GM18498 (cell line): ENCODE data around the gene NOC2L.
A peak's percentile ranks its signal among the peaks of the same experiment; 100 is the strongest.

Experiments
- ATAC-seq: cut with Tn5 transposase; IDR thresholded peaks from one replicate; pipeline ENCODE4 v1.9.1; 2021; ENCODE audit warnings: mild to moderate bottlenecking, moderate library complexity; ENCODE audit not compliant: unreplicated experiment

Gene NOC2L

DNA sequence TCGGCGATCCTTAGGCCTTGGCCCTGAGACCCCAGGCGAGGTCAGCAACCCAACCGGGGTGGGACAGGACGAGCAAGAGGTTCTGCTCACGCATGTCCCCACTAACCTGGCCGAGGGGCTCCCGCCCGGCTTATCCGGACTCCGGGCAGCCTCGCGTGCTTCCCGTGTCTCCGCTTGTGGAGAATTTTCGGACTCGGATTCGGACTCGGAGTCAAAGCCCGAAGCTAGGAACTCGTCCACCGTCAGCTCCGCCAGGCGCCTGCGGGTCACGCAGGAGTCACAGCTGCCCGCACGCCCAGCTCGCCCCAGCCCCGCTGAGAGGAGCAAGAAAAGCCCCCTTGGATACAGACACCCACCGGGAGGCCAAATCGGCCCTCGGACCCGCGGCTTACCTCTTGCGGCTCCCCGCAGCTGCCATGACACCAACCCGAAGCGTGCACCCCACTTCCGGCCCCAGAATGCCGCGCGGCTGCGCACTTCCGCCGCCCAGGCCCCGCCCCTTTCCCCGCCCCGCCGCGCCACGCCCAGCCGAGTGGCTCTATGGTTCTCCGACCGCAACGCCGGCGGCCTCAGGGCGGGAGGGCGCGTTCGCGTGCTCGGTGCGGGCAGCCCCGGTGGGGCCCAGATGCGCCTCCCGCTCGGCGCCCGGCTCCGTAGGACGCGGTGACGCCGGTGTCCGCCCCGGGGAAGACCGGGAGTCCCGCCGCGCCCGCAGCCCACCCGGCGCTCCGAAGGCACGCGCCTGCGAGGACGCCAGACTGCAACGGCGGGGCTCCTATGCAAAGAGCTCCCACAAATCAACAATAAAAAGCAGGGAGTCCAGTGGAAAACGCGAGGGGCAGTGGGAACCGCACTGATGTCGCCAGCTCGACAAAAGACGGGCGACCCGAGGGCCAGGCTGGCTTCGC is at the start of gene NOC2L:
Gene NOC2L (minus strand): TSS at position 434 of the 908 bp plus-strand sequence. CDS start 16 bp downstream, at position 418.
- ATAC-seq: peak; percentile 76

DNA sequence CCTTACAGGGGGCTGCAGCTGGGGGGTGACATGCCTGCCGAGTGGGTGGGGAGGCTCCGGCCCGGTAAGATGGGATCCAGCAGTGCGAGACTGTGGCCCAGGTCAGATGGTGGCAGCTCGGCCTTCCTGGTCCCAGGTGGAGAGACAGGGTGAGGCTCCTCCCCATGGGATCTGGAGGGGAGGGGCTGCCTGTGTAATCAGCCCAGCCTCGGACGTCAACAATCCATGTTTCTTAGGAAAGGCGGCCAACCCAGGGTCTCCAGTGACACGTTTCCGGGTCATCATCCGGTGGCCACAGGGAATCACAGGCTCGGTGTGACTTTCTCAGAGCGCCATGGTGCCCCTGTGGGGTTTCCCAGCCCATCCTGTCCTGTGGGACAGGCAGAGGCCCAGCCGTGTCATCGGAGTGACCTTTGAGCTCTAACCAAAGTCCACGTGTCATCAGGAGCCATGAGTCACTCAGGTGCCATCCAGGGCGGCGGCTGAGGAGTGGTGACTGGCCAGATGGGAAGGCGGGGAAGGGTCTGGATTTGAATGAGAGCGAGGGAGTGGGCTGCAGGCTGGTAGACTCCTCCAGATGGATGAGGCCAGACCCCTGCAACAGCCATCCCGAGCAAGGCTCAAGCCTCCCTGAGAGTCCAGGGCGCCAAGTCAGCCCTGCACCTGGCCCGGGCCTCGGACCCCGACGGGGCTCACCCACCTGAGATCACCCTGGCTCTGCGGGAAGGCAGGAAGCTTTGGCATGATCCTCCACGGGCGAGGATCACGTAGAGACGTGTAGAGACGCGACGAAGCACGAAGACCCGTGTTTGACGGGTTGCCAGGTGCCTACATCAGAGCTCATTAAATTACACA is 47.5 kb upstream of the NOC2L start:
- no peak for ATAC-seq

DNA sequence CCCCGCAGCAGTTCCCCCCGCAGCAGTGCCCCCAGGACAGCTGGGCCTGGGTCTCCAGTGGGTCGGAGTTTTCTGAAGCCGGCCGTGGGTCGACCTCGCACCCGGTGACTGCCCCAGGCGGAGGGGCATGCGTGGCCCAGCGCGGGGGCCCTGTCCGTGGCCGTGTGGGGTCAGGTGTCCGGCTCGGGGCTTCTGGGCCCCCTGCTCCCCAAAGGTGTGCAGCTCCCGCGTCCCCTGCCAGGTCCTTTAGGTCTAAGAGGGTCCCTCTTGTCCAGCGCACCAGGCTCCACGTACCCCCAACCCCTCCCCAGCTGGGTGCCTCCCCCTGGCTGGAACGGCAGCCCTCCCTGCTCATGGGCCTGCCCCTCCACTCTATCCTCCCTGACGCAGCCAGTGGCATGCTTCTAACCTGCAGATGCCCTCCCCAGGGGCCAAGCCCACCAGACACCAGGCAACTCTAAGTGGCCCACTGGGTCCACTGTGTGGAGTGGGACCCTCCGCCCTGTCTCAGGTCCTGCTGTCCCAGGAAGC is 46.8 kb upstream of the NOC2L start:
- no peak for ATAC-seq

DNA sequence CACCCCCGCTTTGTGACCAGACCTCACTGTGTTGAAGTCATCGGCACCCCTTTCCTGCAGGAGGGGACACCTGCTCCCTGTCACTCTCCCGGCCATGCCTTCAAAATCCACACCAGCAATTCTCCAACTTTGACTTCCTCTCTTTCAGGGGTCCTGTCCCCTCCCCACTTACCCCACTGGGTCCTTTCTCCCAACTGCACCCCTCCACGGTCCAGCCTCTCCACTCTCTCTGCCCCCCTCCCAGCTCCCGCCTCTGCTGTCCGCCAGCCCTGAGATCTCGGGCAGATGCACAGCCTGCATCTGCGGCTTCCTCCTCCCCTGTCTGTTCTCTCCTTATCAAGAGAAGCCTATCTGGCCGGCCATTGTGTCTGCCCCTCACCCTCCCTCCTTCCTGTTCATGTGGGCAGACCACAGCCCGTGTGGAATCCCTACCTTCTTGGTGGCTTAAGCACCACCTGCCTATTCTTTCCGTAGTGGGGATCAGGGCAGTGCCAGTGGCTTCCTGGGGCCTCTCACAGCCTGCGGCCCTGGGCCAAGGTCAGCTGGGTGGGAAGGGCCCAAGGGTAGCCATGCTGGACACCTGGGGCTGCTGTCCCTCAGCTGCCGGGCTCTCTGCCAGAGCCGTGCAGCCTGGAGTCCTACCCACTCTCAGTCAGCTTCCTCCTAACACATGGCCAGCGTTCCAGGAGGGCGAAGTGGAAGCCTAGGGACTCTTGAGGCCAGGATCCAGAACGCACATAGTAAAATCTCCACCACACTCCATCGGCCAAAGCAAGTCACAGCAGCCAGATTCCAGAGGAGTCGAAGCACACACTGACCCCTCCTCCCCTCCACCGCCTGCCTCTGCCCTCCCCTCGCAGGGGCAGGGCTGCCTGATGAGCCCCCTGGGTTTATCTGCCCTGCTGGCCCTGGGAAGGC is 46.0 kb upstream of the NOC2L start:
- ATAC-seq: no peak

DNA sequence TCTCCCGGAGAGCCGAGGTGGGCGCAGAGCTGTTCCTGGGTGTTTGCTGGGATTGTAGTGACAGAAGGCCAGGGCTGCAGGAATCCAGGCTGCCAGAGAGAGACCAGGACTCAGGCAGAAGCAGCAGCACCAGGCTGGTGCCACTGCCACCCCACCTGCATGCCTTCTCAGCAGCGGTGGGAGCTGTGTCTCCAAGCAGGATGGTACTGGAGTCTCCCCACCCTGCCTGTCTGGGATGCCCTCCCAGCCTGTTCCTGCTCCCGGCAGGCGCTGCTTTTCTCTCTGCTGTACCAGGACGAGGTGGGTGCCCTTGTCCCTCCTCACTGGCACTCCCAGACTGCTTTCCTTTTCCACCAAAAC is 45.3 kb upstream of the NOC2L start:
- ATAC-seq: no peak

DNA sequence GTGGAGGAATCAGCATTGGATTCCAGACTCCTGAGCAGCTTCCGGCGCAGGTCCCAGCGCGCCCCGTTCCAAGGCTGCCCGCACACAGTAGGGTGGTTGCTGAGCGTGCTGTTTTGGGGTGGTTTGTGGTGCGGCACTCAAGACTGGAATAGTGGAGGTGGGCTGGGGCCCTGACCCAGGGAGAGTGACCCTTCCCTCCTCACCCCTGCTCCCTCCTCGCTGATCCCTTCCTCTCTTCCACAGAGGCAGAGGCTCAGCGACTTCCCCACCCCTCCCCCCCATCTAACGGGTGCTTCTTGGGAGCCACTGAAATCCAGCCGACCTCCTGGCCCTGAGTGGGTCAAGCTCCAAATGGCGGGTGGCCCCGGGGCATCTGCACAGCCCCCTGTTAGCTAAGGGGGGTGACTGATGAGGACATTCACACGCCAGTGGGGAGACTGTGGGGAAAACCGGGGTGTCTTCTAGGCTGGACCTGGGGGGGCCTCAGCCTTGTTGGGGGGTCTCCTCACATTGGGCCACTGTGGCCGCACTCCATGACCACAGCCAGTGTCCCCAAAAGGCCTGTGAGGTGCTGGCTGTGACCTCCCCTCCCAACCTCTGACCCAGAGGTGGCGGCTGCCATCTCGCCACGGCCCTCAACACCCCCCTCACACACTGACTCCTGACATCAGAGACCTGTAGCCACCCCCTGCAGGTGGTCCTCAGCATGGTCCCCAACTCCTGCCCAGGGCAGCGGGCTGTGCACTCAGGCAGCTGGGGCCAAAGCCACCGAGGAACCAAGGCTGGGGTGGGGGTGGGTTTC is 44.8 kb upstream of the NOC2L start:
- ATAC-seq: no peak

DNA sequence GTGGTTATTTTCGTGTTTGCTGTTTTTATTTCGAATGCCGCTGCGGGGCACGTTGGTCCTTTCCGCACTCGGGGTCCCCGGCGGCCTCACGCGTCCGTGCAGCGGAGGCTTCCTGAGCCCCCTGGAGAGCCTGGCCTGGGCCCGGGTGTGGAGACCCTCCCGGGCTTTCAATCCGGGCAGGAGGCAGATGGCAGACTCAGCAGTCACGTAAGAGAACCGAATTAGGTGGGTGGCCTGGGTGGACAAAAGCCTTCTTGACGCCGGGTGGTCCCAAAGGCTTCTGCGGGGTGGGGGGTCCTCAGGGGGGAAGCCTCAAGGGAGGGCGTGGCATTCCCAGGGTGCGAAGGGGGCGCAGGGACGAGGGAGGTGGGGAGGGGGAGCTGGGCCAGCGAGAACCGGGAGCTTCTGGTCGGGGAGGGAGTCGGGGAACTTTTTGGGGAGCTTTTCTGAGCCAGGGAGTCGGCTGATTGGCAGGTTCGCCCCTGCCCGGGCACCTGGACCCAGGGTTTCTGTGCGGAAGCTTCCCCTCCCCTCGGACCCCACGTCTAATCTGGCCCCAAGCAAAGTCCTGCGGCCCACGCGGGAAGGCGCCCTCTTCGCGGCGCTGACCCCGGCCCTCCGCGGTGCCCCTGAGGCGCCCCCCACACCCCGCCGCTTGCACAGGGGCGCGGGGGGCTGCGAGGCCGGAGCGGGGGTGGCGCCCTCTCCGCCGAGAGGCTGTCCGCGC is 42.2 kb upstream of the NOC2L start:
- ATAC-seq: no peak

DNA sequence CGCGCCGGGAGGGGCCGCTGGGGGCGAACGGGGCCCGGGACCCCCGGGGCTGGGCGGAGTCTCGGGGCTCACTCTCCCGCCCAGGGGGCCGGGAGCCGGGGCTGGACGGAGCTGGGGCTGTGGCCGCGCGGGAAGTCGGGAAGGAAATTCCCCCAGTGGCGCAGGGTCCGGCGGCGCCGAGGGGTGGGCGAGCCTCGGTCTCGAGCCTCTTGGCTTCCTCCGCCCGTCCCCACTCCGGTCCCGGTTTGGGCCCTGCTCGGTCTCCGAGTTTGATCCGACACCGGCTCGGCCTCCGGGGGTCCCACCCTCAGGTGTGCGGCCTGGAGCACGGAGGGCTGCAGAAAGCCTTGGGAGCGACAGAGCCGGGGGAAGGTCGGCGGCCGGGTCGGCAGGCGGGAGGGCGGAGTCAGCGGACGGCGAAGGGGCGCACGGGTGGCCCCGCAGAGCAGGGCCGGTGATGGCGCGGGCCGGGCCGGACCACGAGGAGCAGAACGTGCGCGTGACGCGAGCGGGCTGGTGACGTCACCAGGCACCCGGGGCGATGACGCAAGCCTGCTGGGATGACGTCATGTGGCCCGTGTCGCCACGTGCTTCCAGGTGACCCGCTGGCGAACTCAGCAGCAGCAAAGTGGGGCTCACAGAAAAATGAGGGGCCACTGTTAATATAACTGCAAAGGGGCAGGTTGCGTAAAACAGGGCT is 41.5 kb upstream of the NOC2L start:
- ATAC-seq: no peak

DNA sequence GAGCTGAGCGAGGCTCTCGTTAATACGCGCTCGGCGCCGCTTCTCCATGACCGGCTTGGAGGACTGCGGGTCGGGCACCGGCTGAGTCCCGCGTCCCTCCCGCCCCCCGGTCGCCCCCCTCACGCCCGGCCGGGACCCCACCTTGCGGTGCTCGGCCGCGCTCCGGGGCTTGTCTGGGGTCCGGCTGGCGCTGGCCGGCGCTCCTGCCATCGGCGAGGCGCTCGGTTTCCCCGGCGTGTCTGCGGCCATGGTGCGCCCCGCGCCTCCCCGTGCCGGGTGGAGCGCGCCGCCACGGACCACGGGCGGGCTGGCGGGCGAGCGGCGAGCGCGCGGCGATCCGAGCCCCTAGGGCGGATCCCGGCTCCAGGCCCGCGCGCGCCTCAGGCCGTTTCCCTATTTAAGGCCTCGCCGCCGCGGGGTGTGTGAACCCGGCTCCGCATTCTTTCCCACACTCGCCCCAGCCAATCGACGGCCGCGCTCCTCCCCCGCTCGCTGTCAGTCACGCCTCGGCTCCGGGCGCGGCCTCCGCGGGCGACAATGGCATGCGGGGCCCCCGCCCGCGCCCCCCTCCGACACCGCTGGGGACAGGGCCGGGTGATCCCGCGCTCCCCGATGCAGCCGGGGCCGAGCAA is 40.8 kb upstream of the NOC2L start, which contains the start of gene HES4:
Gene HES4 (minus strand): TSS at position 373 of the 632 bp plus-strand sequence. CDS start 124 bp downstream, at position 249.
- no peak for ATAC-seq

DNA sequence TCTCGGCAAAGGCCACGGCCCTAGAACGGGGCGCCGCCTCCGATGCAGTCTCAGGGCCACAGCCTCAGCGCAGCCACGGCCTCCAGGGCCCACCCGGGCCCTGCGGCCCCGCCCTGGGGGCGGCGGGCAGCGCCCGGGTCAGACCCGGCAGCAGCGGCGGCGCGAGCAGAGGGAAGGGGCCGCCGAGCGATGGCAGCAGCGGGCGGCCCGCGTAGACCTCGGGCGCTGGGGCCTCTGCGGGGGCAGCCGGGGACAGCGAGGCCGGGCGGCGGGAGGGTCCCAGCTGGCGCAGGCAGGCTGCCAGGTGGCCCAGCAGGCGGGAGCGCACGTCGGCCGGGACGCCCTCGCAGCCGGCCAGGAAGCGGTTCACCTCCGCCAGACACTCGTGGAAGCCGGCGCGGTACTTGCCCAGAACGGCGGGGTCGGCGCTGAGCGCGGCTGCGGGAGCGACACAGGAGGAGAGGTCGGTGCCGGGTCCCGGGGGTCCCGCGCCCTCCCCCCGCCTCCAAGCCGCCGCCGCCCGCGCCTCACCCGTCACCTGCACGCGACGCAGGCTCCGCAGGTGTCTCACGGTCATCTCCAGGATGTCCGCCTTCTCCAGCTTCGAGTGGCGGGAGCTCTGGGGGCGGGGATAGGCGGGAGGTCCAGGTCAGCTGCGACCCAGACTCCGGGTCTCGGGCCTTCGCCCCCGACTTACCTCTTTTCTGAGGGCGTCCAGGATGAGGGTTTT is 40.1 kb upstream of the NOC2L start:
- no peak for ATAC-seq

DNA sequence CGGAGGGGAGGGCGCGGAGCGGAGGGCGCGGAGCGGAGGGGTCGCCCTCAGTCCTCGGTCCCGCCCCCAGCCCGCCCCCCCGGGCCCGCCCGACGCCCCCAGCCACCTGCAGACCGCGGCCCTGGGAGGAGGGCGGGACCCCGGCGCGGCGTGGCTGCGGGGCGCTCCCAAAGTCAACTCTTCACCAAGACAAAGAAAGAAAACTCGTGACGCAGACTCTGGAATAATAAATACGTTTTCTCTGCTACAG is 39.6 kb upstream of the NOC2L start:
- ATAC-seq: no peak

DNA sequence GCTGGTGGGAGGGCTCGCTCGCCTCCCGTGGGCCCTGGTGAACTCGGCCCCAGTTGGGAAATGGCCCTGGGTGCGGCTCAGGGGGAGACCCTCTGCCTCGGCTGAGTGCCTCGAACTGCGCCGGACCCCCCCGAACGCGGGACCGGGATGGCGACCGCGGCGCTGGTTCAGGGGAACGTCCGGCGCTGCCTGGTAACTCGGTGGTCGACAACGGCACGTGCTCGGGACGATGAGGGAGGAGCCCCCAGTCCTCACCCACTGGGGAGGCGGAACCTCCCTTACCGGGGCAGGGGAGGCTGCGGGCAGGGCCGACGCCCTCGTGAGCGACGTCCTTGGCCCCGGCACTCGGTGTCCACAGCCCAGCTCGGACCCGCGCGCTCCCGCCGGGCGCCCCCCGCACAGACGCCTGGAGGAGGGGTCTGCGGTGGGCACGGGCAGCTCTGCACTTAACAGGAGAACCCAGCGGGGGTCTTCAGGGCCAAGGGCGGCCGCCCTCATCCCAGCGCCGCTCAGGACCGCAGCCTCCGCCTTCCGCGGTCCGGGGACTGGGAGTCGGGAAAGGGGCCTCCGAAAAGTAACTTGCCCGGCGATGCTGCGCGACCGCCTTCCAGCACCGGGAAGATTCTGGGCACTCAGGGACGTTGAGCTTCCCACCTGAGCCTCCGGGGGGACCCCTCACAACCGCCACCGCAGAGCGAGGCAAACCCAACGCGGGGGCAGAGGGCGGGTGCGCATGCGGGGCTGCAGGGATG is 39.1 kb upstream of the NOC2L start:
- no peak for ATAC-seq

DNA sequence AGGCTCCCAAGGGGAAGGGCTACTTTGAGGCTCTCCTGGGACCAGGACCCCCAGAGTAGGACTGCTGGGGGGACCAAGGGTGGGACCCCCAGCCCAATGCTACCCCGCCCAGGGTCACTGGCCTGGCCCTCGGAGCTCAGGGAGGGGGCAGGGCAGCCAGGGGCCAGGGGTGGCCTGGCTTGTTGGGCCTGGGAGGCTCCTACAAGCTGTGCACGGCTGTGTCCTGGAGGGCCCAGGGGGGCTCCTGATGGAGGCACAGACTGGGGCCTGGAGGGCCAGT is 38.6 kb upstream of the NOC2L start:
- no peak for ATAC-seq

DNA sequence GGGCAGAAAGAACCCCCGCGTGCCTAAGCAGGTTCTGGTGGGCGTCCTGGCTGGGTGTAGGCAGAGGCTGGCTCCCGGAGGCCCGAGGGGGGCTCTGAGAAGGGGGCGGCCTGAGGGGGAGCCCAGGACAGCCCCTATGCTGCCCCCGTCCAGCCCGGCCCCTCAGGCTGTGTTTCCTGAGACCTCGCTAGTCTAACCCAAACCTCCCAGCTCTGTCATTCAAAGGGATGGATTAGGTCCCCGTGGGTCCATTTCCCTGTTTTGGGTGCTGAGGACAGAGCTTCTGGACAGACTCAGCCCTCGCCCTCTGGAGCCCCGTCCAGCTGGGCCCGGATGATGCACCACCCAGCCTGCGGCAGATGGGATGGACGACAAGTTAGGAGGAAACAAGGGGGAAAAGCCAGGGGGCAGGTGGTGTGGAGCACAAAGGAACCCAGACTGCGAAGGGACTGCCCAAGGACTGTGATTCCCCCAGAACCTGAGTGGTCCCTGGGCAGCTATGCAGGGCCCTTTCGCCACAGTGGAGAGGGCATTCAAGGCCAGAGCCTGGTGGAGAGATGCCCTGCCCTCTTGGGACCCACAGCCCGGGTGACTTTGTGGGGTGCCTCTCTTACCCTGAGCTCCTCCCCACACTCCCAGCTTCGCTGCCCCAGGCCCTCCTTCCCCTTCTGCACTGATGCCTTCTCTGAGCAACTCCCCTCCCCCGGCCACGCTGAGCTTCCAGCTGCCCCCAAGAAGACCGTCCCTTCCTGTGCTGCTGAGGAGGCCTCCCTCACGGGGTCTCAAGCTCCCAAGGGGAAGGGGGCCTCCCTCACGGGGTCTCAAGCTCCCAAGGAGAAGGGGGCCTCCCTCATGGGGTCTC is 38.0 kb upstream of the NOC2L start:
- ATAC-seq: no peak

DNA sequence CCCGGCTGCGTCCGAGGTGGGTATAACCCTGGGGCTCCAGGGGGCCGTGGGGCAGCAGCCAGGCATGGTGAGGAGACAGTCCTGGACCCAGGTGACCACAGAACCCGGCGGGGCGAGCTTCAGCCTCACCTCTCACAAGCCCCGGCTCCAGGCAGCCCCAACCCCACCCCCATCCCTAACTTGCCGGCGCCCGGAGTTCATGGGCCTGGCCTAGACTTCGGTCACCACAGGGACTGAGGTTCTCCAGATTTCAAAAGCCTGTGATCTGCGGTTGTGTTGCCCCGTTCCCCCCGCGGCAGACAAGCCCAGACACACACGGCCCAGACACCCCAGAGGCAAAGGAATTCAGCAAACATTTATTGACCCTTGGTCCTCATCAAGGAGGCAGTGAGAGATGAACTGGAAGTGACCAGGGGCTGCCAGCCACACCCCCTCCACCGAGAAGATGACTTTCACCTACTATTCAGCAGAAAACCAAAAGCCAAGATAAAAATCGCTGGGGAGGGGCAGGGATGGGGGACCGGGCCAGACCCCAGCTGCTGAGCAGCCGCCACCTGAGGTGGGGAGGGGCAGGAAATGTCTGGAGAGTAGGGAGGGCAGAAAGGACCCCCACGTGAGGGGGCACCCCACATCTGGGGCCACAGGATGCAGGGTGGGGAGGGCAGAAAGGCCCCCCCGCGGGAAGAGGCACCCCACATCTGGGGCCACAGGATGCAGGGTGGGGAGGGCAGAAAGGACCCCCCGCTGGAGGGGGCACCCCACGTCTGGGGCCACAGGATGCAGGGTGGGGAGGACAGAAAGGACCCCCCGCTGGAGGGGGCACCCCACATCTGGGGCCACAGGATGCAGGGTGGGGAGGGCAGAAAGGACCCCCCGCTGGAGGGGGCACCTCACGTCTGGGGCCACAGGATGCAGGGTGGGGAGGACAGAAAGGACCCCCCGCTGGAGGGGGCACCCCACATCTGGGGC is 36.9 kb upstream of the NOC2L start:
- no peak for ATAC-seq
